ENCODE results near the gene VWA2. TPM values are rescaled to one million over a fixed set of nuclear protein-coding genes. Genes with fewer than 3 reads are reported as not detected.

The VWA2 gene
- polyA plus RNA-seq, 1 donor (not counting 4 experiments of a cell fraction or from before 2014, with no cell fraction given) = 0.41 TPM

GRCh38 chr10:114274616-114275453 is 35.8 kb downstream of the VWA2 start:
- dilution Hi-C loops (cut with MboI; ENCODE audit: extremely low pct_ligation_motif_present, low sequenced_read_pairs) = no loop called here
- Histone ChIP-seq H4K20me1 (ENCODE audit: control insufficient read depth, extremely low read depth, insufficient read depth, low read length) (no peaks in the 10 kb centered on the region), H3K27ac (ENCODE audit: control insufficient read depth, insufficient read depth, low read length) (no peak overlapping the region), H3K36me3 (ENCODE audit: control insufficient read depth in 2 of 2, extremely low read depth in 1 of 2, insufficient read depth in 2 of 2, low read length in 2 of 2) (no peaks in the 10 kb centered on the region), H3K4me3 (ENCODE audit: control insufficient read depth in 2 of 3, extremely low read depth in 1 of 3, insufficient read depth in 2 of 3, low read depth in 1 of 3, low read length in 3 of 3) (no peak overlapping the region), H3K4me2 (ENCODE audit: control insufficient read depth, extremely low read depth, insufficient read depth, low read depth, low read length) (no peak overlapping the region), H3K9ac (ENCODE audit: control insufficient read depth, extremely low read depth, insufficient read depth, low read length) (no peak overlapping the region), H3K9me3 (ENCODE audit: control insufficient read depth, low read depth, low read length) (no peaks in the 10 kb centered on the region), H3K9me1 (ENCODE audit: control insufficient read depth, extremely low read depth, insufficient read depth, low read length) (no peaks in the 10 kb centered on the region), H3K4me1 (ENCODE audit: control insufficient read depth, extremely low read depth, insufficient read depth, low read length) (peaks cover 24% of the 10 kb centered on the region), H3K79me2 (ENCODE audit: control insufficient read depth, insufficient read depth, low read length) (no peaks in the 10 kb centered on the region), H3K27me3 (ENCODE audit: control insufficient read depth, extremely low read depth, insufficient read depth, low read length) (no peaks in the 10 kb centered on the region), H2AFZ (ENCODE audit: control insufficient read depth, low read length) (no peak overlapping the region)
- no peak for FAIRE-seq
- DNase-seq (ENCODE audit: low read depth, low spot score) = no peak
- TF ChIP-seq CTCF (optimal IDR thresholded peaks at IDR 0.05 in 1 of 3, IDR thresholded peaks at IDR 0.05 in 1 of 3, conservative IDR thresholded peaks at IDR 0.05 in 1 of 3; ENCODE audit: extremely low read depth in 1 of 3, insufficient read depth in 2 of 3, low read length in 3 of 3) (no peak), EZH2 (IDR thresholded peaks at IDR 0.05; ENCODE audit: low read length) (no peak)

- Histone ChIP-seq H3K9ac (ENCODE audit: control insufficient read depth, extremely low read depth, insufficient read depth, low read length) (no peak overlapping the region), H3K27ac (ENCODE audit: control insufficient read depth, insufficient read depth, low read length) (no peak overlapping the region), H2AFZ (ENCODE audit: control insufficient read depth, low read length) (no peak overlapping the region), H3K79me2 (ENCODE audit: control insufficient read depth, insufficient read depth, low read length) (no peaks in the 10 kb centered on the region), H3K4me2 (ENCODE audit: control insufficient read depth, extremely low read depth, insufficient read depth, low read depth, low read length) (no peak overlapping the region), H3K4me1 (ENCODE audit: control insufficient read depth, extremely low read depth, insufficient read depth, low read length) (peaks cover 24% of the 10 kb centered on the region), H3K4me3 (ENCODE audit: control insufficient read depth in 2 of 3, extremely low read depth in 1 of 3, insufficient read depth in 2 of 3, low read depth in 1 of 3, low read length in 3 of 3) (no peak overlapping the region), H3K27me3 (ENCODE audit: control insufficient read depth, extremely low read depth, insufficient read depth, low read length) (no peaks in the 10 kb centered on the region), H4K20me1 (ENCODE audit: control insufficient read depth, extremely low read depth, insufficient read depth, low read length) (no peaks in the 10 kb centered on the region), H3K9me3 (ENCODE audit: control insufficient read depth, low read depth, low read length) (no peaks in the 10 kb centered on the region), H3K36me3 (ENCODE audit: control insufficient read depth in 2 of 2, extremely low read depth in 1 of 2, insufficient read depth in 2 of 2, low read length in 2 of 2) (no peaks in the 10 kb centered on the region), H3K9me1 (ENCODE audit: control insufficient read depth, extremely low read depth, insufficient read depth, low read length) (no peaks in the 10 kb centered on the region)
- no peak for TF ChIP-seq CTCF (optimal IDR thresholded peaks at IDR 0.05 in 1 of 3, IDR thresholded peaks at IDR 0.05 in 1 of 3, conservative IDR thresholded peaks at IDR 0.05 in 1 of 3; ENCODE audit: extremely low read depth in 1 of 3, insufficient read depth in 2 of 3, low read length in 3 of 3)
- no peak for TF ChIP-seq EZH2 (IDR thresholded peaks at IDR 0.05; ENCODE audit: low read length)
- DNase-seq (ENCODE audit: low read depth, low spot score) (no peak), FAIRE-seq (no peak)
- dilution Hi-C loops (cut with MboI; ENCODE audit: extremely low pct_ligation_motif_present, low sequenced_read_pairs) = no loop called here
Observed at GRCh38 chr10:114276066-114276465, 37.0 kb downstream of the VWA2 start.

All from keratinocyte (primary cell).